Ectodermal cell (in vitro differentiated cells): ENCODE results near the gene SPDEF.

Experiments used
- H3K27ac ChIP-seq: 2 replicates; pipeline ENCODE4 v1.7.0; 2013; ENCODE audit warnings: mild to moderate bottlenecking, low read depth, low read length; ENCODE audit not compliant: insufficient read depth, poor library complexity, severe bottlenecking
- H3K27me3 ChIP-seq: 2 replicates; pipeline ENCODE4 v1.7.0; 2013; ENCODE audit warnings: mild to moderate bottlenecking, low read length; ENCODE audit not compliant: insufficient read depth, control insufficient read depth, poor library complexity, severe bottlenecking
- H3K36me3 ChIP-seq: one replicate; pipeline ENCODE4 v1.7.0; 2013; ENCODE audit warnings: low read length; ENCODE audit not compliant: control insufficient read depth, insufficient read depth
- H3K4me1 ChIP-seq: one replicate; pipeline ENCODE4 v1.7.0; 2013; ENCODE audit warnings: low read length; ENCODE audit not compliant: control insufficient read depth, insufficient read depth
- H3K4me3 ChIP-seq: 2 replicates; pipeline ENCODE4 v1.7.0; 2013; ENCODE audit warnings: low read depth, low read length, control low read depth; ENCODE audit not compliant: insufficient read depth
- H3K9me3 ChIP-seq: 2 replicates; pipeline ENCODE4 v1.7.0; 2013; ENCODE audit warnings: mild to moderate bottlenecking, low read length, moderate library complexity; ENCODE audit not compliant: control insufficient read depth
- WGBS, 2 experiments: methylation state at CpG; one replicate each; pipeline ENCODE4 v1.1.7; 2013; ENCODE audit warnings: missing lambda C conversion rate in 2 of 2; 5-methylcytosine and 5-hydroxymethylcytosine counted together

SPDEF gene

GRCh38 chr6:34584694-34585093, 28.6 kb upstream of the SPDEF start:
- Histone ChIP-seq H3K4me1 (peaks cover 34% of the 10 kb centered on the region), H3K36me3 (no peaks in the 10 kb centered on the region), H3K4me3 (no peak overlapping the region), H3K27me3 (no peaks in the 10 kb centered on the region), H3K9me3 (no peaks in the 10 kb centered on the region), H3K27ac (no peak overlapping the region)
- WGBS, 2 experiments = 94 to 96% methylated on average over 9 of the region's 9 CpGs

DNA sequence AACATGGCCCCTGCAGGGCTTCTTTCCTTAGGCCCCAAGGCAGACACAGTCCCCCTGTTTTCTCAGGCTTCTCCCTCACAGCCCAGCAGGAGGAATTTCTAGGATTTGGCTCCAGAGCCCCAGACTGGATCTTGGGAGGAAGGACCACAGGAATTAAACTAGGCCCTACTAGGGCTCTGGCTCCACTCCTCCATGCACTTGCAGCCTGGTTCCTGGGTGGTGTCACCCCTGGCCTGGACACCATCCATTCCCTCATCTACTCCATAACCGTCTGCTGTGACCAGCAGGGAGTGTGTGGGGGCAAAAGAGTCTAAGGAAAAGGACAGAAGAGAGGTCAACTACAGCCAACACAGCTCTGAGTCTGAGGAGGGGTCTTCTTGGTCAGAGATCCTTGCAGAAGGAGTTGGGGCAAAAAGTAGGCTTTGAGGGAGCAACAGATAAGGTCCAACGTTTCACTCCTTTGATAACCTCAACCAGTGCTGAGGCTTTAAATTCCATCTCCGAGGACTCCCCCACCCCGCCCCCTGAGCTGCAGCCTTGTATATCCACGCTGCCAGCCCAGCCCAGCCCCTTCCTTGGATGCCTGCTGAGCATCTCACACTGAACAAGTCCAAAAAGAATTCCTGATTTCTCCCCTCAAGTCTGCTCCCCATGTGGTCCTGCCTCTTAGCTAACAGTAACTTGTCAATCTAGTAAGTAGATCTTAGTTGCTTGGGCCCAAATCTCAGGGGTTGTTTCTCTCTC, 27.9 kb upstream of the SPDEF start:
- no peak overlapping the region for H3K4me3 ChIP-seq
- no peak overlapping the region for H3K27ac ChIP-seq
- WGBS, 2 experiments = 51 to 55% methylated on average over 5 of the region's 5 CpGs
- no peaks in the 10 kb centered on the region for H3K9me3 ChIP-seq
- peaks cover 34% of the 10 kb centered on the region for H3K4me1 ChIP-seq
- no peaks in the 10 kb centered on the region for H3K27me3 ChIP-seq
- H3K36me3 ChIP-seq = no peaks in the 10 kb centered on the region

DNA sequence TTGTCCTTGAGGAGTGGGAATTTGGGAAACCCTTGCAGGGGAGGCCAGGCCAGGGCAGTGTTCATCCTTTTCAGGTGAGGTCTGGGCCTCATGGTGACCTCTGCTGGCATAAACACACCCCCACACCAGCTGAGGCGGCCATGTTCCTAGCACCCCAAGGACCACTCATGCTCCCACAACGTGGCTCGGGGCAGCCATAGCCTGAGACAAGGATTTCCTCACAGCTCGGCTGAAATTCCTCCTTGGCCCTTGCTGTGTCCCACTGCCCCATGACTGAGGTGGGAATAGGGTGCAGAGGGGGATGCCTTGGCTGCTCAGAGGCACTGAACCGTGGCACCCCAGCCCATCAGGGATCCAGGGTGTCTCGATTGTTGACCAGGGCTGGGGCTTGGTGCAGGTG, 27.3 kb upstream of the SPDEF start:
- no peak overlapping the region for H3K27ac ChIP-seq
- H3K36me3 ChIP-seq = no peaks in the 10 kb centered on the region
- H3K27me3 ChIP-seq = no peaks in the 10 kb centered on the region
- H3K9me3 ChIP-seq = no peaks in the 10 kb centered on the region
- no peak overlapping the region for H3K4me3 ChIP-seq
- H3K4me1 ChIP-seq = peaks cover 34% of the 10 kb centered on the region
- WGBS, 2 experiments = 94 to 96% methylated on average over 6 of the region's 6 CpGs

GRCh38 chr6:34581561-34581920, 25.4 kb upstream of the SPDEF start:
- WGBS, 2 experiments = 94 to 100% methylated on average over 4 of the region's 4 CpGs
- no peak overlapping the region for H3K4me3 ChIP-seq
- no peaks in the 10 kb centered on the region for H3K27me3 ChIP-seq
- H3K27ac ChIP-seq = no peak overlapping the region
- H3K4me1 ChIP-seq = peaks cover 27% of the 10 kb centered on the region
- no peaks in the 10 kb centered on the region for H3K9me3 ChIP-seq
- H3K36me3 ChIP-seq = no peaks in the 10 kb centered on the region

DNA sequence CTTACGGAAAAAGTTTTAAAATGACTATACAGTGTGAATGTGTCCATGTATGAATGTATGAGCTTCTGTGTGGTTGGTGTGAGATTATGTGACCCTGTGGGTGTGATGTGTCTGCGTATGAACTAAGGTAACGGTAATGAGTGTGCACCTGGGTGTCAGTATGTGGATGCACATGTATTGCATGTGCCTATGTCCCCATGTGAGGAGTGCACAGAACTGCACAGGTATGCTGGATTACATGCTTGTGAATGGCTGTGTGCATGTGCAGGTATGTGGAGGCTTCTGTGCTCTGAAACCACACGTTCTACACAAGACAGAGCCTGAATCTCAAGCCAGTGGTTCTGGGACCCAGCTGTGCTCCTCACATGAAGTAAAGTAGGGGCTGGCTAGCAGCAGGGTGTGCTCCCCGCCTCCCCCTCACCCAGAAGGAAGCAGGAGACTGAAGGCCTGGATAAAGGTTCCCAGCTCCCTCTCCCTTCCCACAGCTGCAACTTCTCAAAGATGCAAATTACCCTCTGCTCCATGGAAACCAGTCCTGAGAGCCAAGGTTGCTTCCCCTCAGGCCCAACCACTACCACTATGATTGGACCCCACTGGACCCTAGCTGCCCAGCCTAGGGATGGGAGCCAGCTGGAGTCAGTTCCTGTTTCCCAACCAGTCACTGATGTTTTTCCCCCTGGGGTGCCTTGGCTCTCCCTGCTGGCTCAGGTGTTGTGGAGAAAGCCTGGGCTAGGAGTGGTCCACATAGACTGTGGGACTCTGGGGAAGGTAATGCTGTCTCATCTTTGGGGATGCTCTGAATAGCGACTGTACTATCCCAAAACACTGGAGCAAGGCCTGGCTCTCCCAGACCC, 24.8 kb upstream of the SPDEF start:
- no peaks in the 10 kb centered on the region for H3K27me3 ChIP-seq
- H3K27ac ChIP-seq = no peak overlapping the region
- H3K9me3 ChIP-seq = no peaks in the 10 kb centered on the region
- no peak overlapping the region for H3K4me3 ChIP-seq
- peaks cover 25% of the 10 kb centered on the region for H3K4me1 ChIP-seq
- H3K36me3 ChIP-seq = no peaks in the 10 kb centered on the region
- 82 to 83% methylated on average over 6 of the region's 6 CpGs for WGBS, 2 experiments

DNA sequence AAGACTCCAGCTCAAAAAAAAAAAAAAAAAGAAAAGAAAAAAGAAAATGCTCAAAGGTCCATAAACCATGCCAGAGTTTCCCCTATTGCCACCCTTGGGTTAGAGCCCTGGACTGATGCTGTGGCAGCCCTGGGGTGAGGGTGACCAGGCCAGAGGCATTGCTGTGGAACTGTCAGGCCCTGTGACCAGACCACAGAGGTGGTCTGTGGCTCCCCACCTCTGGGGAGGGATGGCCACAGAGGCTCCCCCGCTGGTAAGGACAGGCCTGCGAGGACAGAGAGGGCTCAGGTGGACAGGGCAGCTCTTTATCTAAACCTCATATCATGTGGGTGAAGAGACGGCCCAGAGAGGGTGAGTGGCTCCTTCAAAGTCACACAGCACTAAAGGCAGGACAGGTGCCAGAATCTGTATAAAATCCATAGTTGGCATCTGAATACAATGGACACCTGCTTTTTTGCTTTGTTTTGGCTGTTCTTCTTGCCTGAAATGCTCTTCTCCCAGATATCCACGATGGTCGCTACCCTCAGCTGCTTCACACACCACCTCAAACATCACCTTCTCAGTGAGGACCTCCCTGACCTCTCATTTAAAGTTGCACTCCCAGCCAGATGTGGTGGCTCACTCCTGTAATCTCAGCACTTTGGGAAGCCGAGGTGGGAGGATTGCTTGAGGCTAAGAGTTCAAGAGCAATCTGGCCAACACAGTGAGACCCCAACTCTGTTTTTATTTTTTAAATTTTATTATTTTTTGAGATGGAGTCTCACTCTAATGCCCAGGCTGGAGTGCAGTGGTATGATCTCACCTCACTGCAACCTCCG, 22.5 kb upstream of the SPDEF start:
- no peaks in the 10 kb centered on the region for H3K36me3 ChIP-seq
- H3K4me1 ChIP-seq = peaks cover 7% of the 10 kb centered on the region
- WGBS, 2 experiments = 92 to 94% methylated on average over 7 of the region's 7 CpGs
- H3K27ac ChIP-seq = no peak overlapping the region
- no peaks in the 10 kb centered on the region for H3K9me3 ChIP-seq
- H3K4me3 ChIP-seq = no peak overlapping the region
- H3K27me3 ChIP-seq = no peaks in the 10 kb centered on the region

DNA sequence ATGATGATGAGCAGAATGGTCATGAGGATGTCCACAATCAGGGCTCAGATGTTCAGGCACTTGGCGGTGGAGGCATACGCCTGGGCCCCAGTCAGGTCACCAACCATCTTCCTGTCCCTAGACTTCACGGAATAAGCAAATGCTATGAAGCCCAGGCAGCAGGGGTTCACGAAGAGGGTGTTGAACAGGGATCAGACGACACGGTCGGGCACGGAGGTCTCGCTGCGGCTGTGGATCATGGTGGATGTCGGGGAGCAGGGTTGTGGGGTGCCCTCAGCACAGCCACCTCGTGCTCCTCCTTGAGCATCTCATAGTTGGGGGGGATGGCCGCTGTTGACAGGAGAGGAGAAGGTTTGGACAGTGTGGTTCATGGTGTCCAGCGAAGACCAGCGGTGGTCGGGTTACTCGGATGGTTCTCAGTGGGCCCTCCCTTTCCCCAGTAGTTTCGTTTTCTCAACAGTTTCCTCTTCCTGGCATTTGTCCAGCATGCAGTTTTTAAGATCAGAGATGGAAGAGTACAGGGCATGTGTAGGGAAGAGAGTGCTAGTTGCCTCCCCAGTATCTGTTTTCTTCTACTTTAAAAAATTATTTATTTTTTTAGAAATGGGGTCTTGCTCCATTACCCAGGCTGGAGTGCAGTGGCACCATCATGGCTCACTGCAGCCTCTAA, 20.3 kb upstream of the SPDEF start:
- no peak overlapping the region for H3K27ac ChIP-seq
- peaks cover 4% of the 10 kb centered on the region for H3K4me1 ChIP-seq
- no peaks in the 10 kb centered on the region for H3K36me3 ChIP-seq
- WGBS, 2 experiments = 95% methylated on average over 18 of the region's 18 CpGs
- no peaks in the 10 kb centered on the region for H3K9me3 ChIP-seq
- H3K4me3 ChIP-seq = no peak overlapping the region
- no peaks in the 10 kb centered on the region for H3K27me3 ChIP-seq

DNA sequence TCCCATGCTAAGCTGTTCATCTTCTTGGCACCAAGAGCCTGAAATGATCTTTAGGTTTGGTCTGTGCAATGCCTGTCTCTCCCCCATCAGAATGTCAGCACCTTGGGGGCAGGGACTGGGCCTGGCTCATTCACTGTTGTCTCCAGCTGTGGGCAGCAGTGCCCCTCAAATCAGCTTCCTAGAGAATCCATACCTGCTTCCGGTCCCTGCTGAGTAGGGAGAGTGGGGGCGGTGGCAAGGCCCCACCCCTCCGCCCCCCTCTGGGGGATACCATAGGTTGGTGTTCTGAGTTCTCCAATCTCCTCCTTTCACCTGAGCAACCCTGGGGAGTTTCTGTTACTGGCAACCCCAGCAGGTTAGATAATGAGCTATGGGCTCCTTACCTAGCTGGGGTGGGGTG, 19.2 kb upstream of the SPDEF start:
- Histone ChIP-seq H3K4me3 (no peak overlapping the region), H3K36me3 (no peaks in the 10 kb centered on the region), H3K9me3 (no peaks in the 10 kb centered on the region), H3K27ac (no peak overlapping the region), H3K4me1 (no peaks in the 10 kb centered on the region), H3K27me3 (no peaks in the 10 kb centered on the region)
- WGBS, 2 experiments = 60 to 76% methylated on average over 3 of the region's 3 CpGs

DNA sequence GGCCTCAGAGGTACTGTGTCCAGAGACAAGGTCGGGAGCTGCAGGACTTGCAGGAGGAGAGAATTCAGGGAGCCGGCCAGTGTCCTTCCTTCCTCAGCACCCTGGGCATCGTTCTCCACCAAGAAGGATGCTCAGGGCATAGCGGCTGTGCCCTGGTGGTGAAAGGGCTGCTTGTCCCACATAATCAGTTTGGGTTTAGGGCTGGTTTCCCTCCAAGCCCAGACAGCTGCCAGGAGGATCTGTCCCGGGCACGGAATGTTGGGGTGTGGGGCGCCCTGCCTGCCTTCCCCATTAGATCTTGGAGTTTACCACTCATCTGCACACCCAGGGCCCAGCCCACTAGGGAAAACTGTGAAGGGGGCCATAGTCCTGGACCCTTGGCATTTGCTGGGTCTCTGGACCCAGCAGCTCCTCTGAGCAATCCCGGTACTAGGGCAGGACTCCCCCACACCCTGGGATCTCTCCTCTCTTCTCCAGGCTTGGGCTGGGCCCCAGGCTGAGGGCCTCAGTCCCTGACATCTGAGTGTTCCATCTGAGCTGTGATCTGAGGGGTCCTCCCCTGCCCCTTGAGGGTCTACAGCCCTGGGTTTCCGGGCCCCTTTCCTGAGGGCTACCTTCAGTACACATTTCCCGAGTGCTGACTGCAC, 18.6 kb upstream of the SPDEF start:
- no peak overlapping the region for H3K27ac ChIP-seq
- H3K36me3 ChIP-seq = no peaks in the 10 kb centered on the region
- no peak overlapping the region for H3K4me3 ChIP-seq
- H3K9me3 ChIP-seq = no peaks in the 10 kb centered on the region
- no peaks in the 10 kb centered on the region for H3K27me3 ChIP-seq
- no peaks in the 10 kb centered on the region for H3K4me1 ChIP-seq
- WGBS, 2 experiments = 94% methylated on average over 10 of the region's 10 CpGs
